ENCODE measurements around the gene PFN3. TPM values are rescaled to one million over a fixed set of nuclear protein-coding genes. Genes with fewer than 3 reads are reported as not detected.

PFN3 gene
- total RNA-seq, 2 experiments from 2014 or later = not detected

- Mint-ChIP-seq H3K27ac (peak overlapping the region; percentile 35), H3K27me3 (peaks cover 6% of the 10 kb centered on the region), H3K4me1 (peaks cover 35% of the 10 kb centered on the region), H3K9me3 (no peaks in the 10 kb centered on the region), H3K4me3 (no peak overlapping the region), H3K36me3 (no peaks in the 10 kb centered on the region)
- DNase-seq (no peak), ATAC-seq (ENCODE audit: low read depth) (no peak)
- POLR2A ChIA-PET = interaction anchor here (0.5 to 0.8 kb wide), 2 partner anchors 46 to 53 kb away, joined by 3 to 4 read pairs; partner anchors contain the start of gene PRR7
These were observed 7.2 kb downstream of the PFN3 start for GRCh38 chr5:177393206-177393765.

- ATAC-seq (ENCODE audit: low read depth) = no peak
- POLR2A ChIA-PET = no interaction called here
- Mint-ChIP-seq H3K9me3 (no peaks in the 10 kb centered on the region), H3K4me1 (peaks cover 36% of the 10 kb centered on the region), H3K4me3 (no peak overlapping the region), H3K36me3 (no peaks in the 10 kb centered on the region), H3K27me3 (peaks cover 5% of the 10 kb centered on the region), H3K27ac (no peak overlapping the region)
- no peak for DNase-seq
These were observed 7.7 kb downstream of the PFN3 start for GRCh38 chr5:177392765-177393164.

GRCh38 chr5:177390363-177391300 is 9.8 kb downstream of the PFN3 start:
- POLR2A ChIA-PET = interaction anchor here (0.5 to 3.4 kb wide), 21 partner anchors 12 to 124 kb away, joined by 3 to 40 read pairs (median 3); partner anchors contain the start of genes DBN1, GRK6, LMAN2 and PDLIM7
- peak overlapping the region; percentile 88 for H3K27ac Mint-ChIP-seq
- no peaks in the 10 kb centered on the region for H3K9me3 Mint-ChIP-seq
- peak overlapping the region; percentile 56 for H3K4me3 Mint-ChIP-seq
- peaks cover 36% of the 10 kb centered on the region for H3K4me1 Mint-ChIP-seq
- H3K36me3 Mint-ChIP-seq = no peaks in the 10 kb centered on the region
- peaks cover 3% of the 10 kb centered on the region for H3K27me3 Mint-ChIP-seq
- ATAC-seq (ENCODE audit: low read depth) = peak; percentile 88
- peak; percentile 83 for DNase-seq

GRCh38 chr5:177389241-177390169 is 11.0 kb downstream of the PFN3 start:
- H3K4me3 Mint-ChIP-seq = peak overlapping the region; percentile 45
- H3K4me1 Mint-ChIP-seq = peaks cover 43% of the 10 kb centered on the region
- peak overlapping the region; percentile 88 for H3K27ac Mint-ChIP-seq
- peak; percentile 40 for ATAC-seq (ENCODE audit: low read depth)
- POLR2A ChIA-PET = interaction anchor here (0.8 to 3.4 kb wide), 14 partner anchors 13 to 83 kb away, joined by 3 to 40 read pairs (median 4); partner anchors contain the start of genes DBN1, PRR7 and RGS14
- no peaks in the 10 kb centered on the region for H3K27me3 Mint-ChIP-seq
- no peaks in the 10 kb centered on the region for H3K36me3 Mint-ChIP-seq
- H3K9me3 Mint-ChIP-seq = no peaks in the 10 kb centered on the region
- peak; percentile 47 for DNase-seq

GRCh38 chr5:177388521-177389052 is 11.9 kb downstream of the PFN3 start:
- DNase-seq (no peak), ATAC-seq (ENCODE audit: low read depth) (no peak)
- H3K27me3 Mint-ChIP-seq = no peaks in the 10 kb centered on the region
- no peaks in the 10 kb centered on the region for H3K36me3 Mint-ChIP-seq
- H3K27ac Mint-ChIP-seq = peak overlapping the region; percentile 88
- POLR2A ChIA-PET = interaction anchor here (1.0 to 2.7 kb wide), 5 partner anchors 30 to 79 kb away, joined by 3 to 31 read pairs (median 4); partner anchors contain the start of gene RGS14
- H3K9me3 Mint-ChIP-seq = no peaks in the 10 kb centered on the region
- H3K4me1 Mint-ChIP-seq = peaks cover 41% of the 10 kb centered on the region
- peak overlapping the region; percentile 45 for H3K4me3 Mint-ChIP-seq

GRCh38 chr5:177387405-177387804 is 13.1 kb downstream of the PFN3 start:
- no peaks in the 10 kb centered on the region for H3K27me3 Mint-ChIP-seq
- no peak overlapping the region for H3K27ac Mint-ChIP-seq
- no peak for DNase-seq
- peaks cover 39% of the 10 kb centered on the region for H3K4me1 Mint-ChIP-seq
- H3K4me3 Mint-ChIP-seq = no peak overlapping the region
- no peaks in the 10 kb centered on the region for H3K9me3 Mint-ChIP-seq
- ATAC-seq (ENCODE audit: low read depth) = no peak
- no peaks in the 10 kb centered on the region for H3K36me3 Mint-ChIP-seq
- POLR2A ChIA-PET = interaction anchor here (0.7 kb wide), 1 partner anchor 84 kb away, joined by 3 read pairs; no protein-coding TSS in a partner anchor

GRCh38 chr5:177386542-177386941 is 13.9 kb downstream of the PFN3 start:
- no peak overlapping the region for H3K27ac Mint-ChIP-seq
- H3K9me3 Mint-ChIP-seq = no peaks in the 10 kb centered on the region
- ATAC-seq (ENCODE audit: low read depth) = no peak
- no peak overlapping the region for H3K4me3 Mint-ChIP-seq
- no peak for DNase-seq
- H3K27me3 Mint-ChIP-seq = no peaks in the 10 kb centered on the region
- peaks cover 41% of the 10 kb centered on the region for H3K4me1 Mint-ChIP-seq
- POLR2A ChIA-PET = no interaction called here
- H3K36me3 Mint-ChIP-seq = no peaks in the 10 kb centered on the region

GRCh38 chr5:177385720-177386119 is 14.7 kb downstream of the PFN3 start:
- H3K9me3 Mint-ChIP-seq = no peaks in the 10 kb centered on the region
- peaks cover 37% of the 10 kb centered on the region for H3K4me1 Mint-ChIP-seq
- H3K36me3 Mint-ChIP-seq = no peaks in the 10 kb centered on the region
- H3K4me3 Mint-ChIP-seq = peak overlapping the region; percentile 41
- H3K27me3 Mint-ChIP-seq = no peaks in the 10 kb centered on the region
- POLR2A ChIA-PET = no interaction called here
- ATAC-seq (ENCODE audit: low read depth) = no peak
- no peak overlapping the region for H3K27ac Mint-ChIP-seq
- DNase-seq = no peak

- DNase-seq = no peak
- H3K27ac Mint-ChIP-seq = no peak within 1 kb of the TSS
- no peaks in the 10 kb centered on the region for H3K36me3 Mint-ChIP-seq
- H3K9me3 Mint-ChIP-seq = no peaks in the 10 kb centered on the region
- POLR2A ChIA-PET = interaction anchor here (1.0 kb wide), 1 partner anchor 125 kb away, joined by 3 read pairs; no protein-coding TSS in a partner anchor
- H3K4me1 Mint-ChIP-seq = peaks cover 31% of the 10 kb centered on the region
- ATAC-seq (ENCODE audit: low read depth) = no peak
- no peaks in the 10 kb centered on the region for H3K27me3 Mint-ChIP-seq
- peak within 1 kb of the TSS; percentile 41 for H3K4me3 Mint-ChIP-seq
These were observed 16.3 kb downstream of the PFN3 start, which contains the start of gene SLC34A1 for GRCh38 chr5:177384134-177384533. Gene SLC34A1 (plus strand): TSS chr5:177384434. CDS start chr5:177385742, 1,308 bp downstream.

GRCh38 chr5:177383181-177383580 is 17.3 kb downstream of the PFN3 start:
- H3K4me3 Mint-ChIP-seq = no peak overlapping the region
- H3K4me1 Mint-ChIP-seq = peaks cover 22% of the 10 kb centered on the region
- no peak overlapping the region for H3K27ac Mint-ChIP-seq
- POLR2A ChIA-PET = interaction anchor here (1.0 to 1.5 kb wide), 2 partner anchors 11 to 13 kb away, joined by 5 to 6 read pairs; no protein-coding TSS in a partner anchor
- DNase-seq (no peak), ATAC-seq (ENCODE audit: low read depth) (no peak)
- no peaks in the 10 kb centered on the region for H3K9me3 Mint-ChIP-seq
- no peaks in the 10 kb centered on the region for H3K36me3 Mint-ChIP-seq
- no peaks in the 10 kb centered on the region for H3K27me3 Mint-ChIP-seq

- DNase-seq (no peak), ATAC-seq (ENCODE audit: low read depth) (peak; percentile 43)
- no peak overlapping the region for H3K4me3 Mint-ChIP-seq
- peaks cover 22% of the 10 kb centered on the region for H3K4me1 Mint-ChIP-seq
- peak overlapping the region; percentile 73 for H3K27ac Mint-ChIP-seq
- no peaks in the 10 kb centered on the region for H3K9me3 Mint-ChIP-seq
- POLR2A ChIA-PET = interaction anchor here (1.0 to 1.5 kb wide), 2 partner anchors 10 to 12 kb away, joined by 5 to 6 read pairs; no protein-coding TSS in a partner anchor
- H3K27me3 Mint-ChIP-seq = no peaks in the 10 kb centered on the region
- no peaks in the 10 kb centered on the region for H3K36me3 Mint-ChIP-seq
These were observed 17.9 kb downstream of the PFN3 start for GRCh38 chr5:177382423-177383029.

- POLR2A ChIA-PET = no interaction called here
- no peaks in the 10 kb centered on the region for H3K9me3 Mint-ChIP-seq
- H3K27me3 Mint-ChIP-seq = no peaks in the 10 kb centered on the region
- ATAC-seq (ENCODE audit: low read depth) = no peak
- no peaks in the 10 kb centered on the region for H3K36me3 Mint-ChIP-seq
- no peak overlapping the region for H3K27ac Mint-ChIP-seq
- peaks cover 22% of the 10 kb centered on the region for H3K4me1 Mint-ChIP-seq
- H3K4me3 Mint-ChIP-seq = no peak overlapping the region
- no peak for DNase-seq
These were observed 19.7 kb downstream of the PFN3 start for GRCh38 chr5:177380805-177381126.
